ENCODE measurements around the gene SMC1B. TPM values are rescaled to one million over a fixed set of nuclear protein-coding genes. Genes with fewer than 3 reads are reported as not detected.

The SMC1B gene
- total RNA-seq, 1 experiment from 2014 or later: 0.31 TPM

- TF ChIP-seq EZH2 (IDR thresholded peaks at IDR 0.05; ENCODE audit: low read depth) (no peak), CTCF (conservative IDR thresholded peaks at IDR 0.05) (no peak)
- no peaks in the 10 kb centered on the region for H3K9me2 ChIP-seq (ENCODE audit: insufficient read depth)
- CTCF ChIA-PET: no interaction called here
These were observed 63.5 kb downstream of the SMC1B start for GRCh38 chr22:45349916-45350315.

GRCh38 chr22:45344334-45344733, 69.1 kb downstream of the SMC1B start:
- CTCF ChIA-PET: interaction anchor here (0.6 kb wide), 1 partner anchor 650 kb away, joined by 3 read pairs; no protein-coding TSS in a partner anchor
- Histone ChIP-seq H3K4me3 (no peak overlapping the region), H4K20me1 (ENCODE audit: insufficient read depth) (no peaks in the 10 kb centered on the region), H3K27me3 (ENCODE audit: insufficient read depth, low read depth) (no peaks in the 10 kb centered on the region), H3K27ac (no peak overlapping the region), H3K9me3 (ENCODE audit: insufficient read depth, low read depth) (no peaks in the 10 kb centered on the region), H3K36me3 (ENCODE audit: low read depth) (peaks cover 9% of the 10 kb centered on the region; the same call in 1 of the 2 replicates), H3K4me2 (no peak overlapping the region), H2AFZ (no peak overlapping the region), H3K79me2 (ENCODE audit: low read depth) (no peaks in the 10 kb centered on the region), H3K4me1 (replicated peaks; ENCODE audit: insufficient read depth) (no peaks in the 10 kb centered on the region), H3F3A (ENCODE audit: insufficient read depth, low read depth) (peaks cover 9% of the 10 kb centered on the region; the same call in 1 of the 2 replicates), H3K9me2 (ENCODE audit: insufficient read depth) (no peaks in the 10 kb centered on the region)
- no peak for DNase-seq
- no TSS peak for BruUV-seq (replicated peaks)
- TF ChIP-seq CTCF (conservative IDR thresholded peaks at IDR 0.05): no peak
- TF ChIP-seq EZH2 (IDR thresholded peaks at IDR 0.05; ENCODE audit: low read depth): no peak
- intact Hi-C loops (cut with micrococcal nuclease; ENCODE audit: unreplicated experiment): no loop called here
- POLR2A ChIA-PET (ENCODE audit: unreplicated experiment): no interaction called here

More at GRCh38 chr22:45349916-45350315, 63.5 kb downstream of the SMC1B start:
- Histone ChIP-seq H4K20me1 (ENCODE audit: insufficient read depth) (no peaks in the 10 kb centered on the region), H3K27me3 (ENCODE audit: insufficient read depth, low read depth) (no peaks in the 10 kb centered on the region), H3K4me2 (no peak overlapping the region), H3K9me3 (ENCODE audit: insufficient read depth, low read depth) (no peaks in the 10 kb centered on the region), H3K27ac (no peak overlapping the region), H3F3A (ENCODE audit: insufficient read depth, low read depth) (no peaks in the 10 kb centered on the region), H3K4me1 (replicated peaks; ENCODE audit: insufficient read depth) (no peaks in the 10 kb centered on the region), H3K4me3 (no peak overlapping the region), H3K36me3 (ENCODE audit: low read depth) (no peaks in the 10 kb centered on the region; the same call in 1 of the 2 replicates), H2AFZ (no peak overlapping the region), H3K79me2 (ENCODE audit: low read depth) (no peaks in the 10 kb centered on the region)
- intact Hi-C loops (cut with micrococcal nuclease; ENCODE audit: unreplicated experiment): no loop called here
- no TSS peak for BruUV-seq (replicated peaks)
- POLR2A ChIA-PET (ENCODE audit: unreplicated experiment): no interaction called here
- DNase-seq: no peak

- TF ChIP-seq CTCF (conservative IDR thresholded peaks at IDR 0.05): no peak
- TF ChIP-seq EZH2 (IDR thresholded peaks at IDR 0.05; ENCODE audit: low read depth): no peak
- Histone ChIP-seq H3K27me3 (ENCODE audit: insufficient read depth, low read depth) (no peaks in the 10 kb centered on the region), H2AFZ (no peak overlapping the region), H3K9me2 (ENCODE audit: insufficient read depth) (no peaks in the 10 kb centered on the region), H3K9me3 (ENCODE audit: insufficient read depth, low read depth) (no peaks in the 10 kb centered on the region), H3K4me3 (no peak overlapping the region), H3K4me2 (no peak overlapping the region), H3K36me3 (ENCODE audit: low read depth) (peaks cover 9% of the 10 kb centered on the region; the same call in 1 of the 2 replicates), H3F3A (ENCODE audit: insufficient read depth, low read depth) (peaks cover 10% of the 10 kb centered on the region; the same call in 1 of the 2 replicates), H4K20me1 (ENCODE audit: insufficient read depth) (no peaks in the 10 kb centered on the region), H3K79me2 (ENCODE audit: low read depth) (no peaks in the 10 kb centered on the region), H3K4me1 (replicated peaks; ENCODE audit: insufficient read depth) (no peaks in the 10 kb centered on the region), H3K27ac (no peak overlapping the region)
- DNase-seq: no peak
- ChIA-PET CTCF (no interaction called here), POLR2A (ENCODE audit: unreplicated experiment) (no interaction called here)
- no TSS peak for BruUV-seq (replicated peaks)
- intact Hi-C loops (cut with micrococcal nuclease; ENCODE audit: unreplicated experiment): no loop called here
These were observed 70.3 kb downstream of the SMC1B start for GRCh38 chr22:45343143-45343542.
